H1 (cell line): ENCODE data around the gene PKM. TPM values are rescaled to one million over a fixed set of nuclear protein-coding genes. Genes with fewer than 3 reads are reported as not detected.

Source experiments
- CTCF ChIA-PET: fragments of 300-600 bp; sonication (Branson Sonifier 250); formaldehyde crosslinking; loops from one replicate; lab custom pipeline; 2021; ENCODE audit not compliant: partially characterized antibody; lab: Charles Lee
- POLR2A ChIA-PET: fragments of 300-600 bp; sonication (Branson Sonifier 250); formaldehyde crosslinking; loops from one replicate; lab custom pipeline; 2021; ENCODE audit warnings: inconsistent platforms; ENCODE audit not compliant: partially characterized antibody; lab: Charles Lee
- DNase-seq, 2 experiments: peaks; one replicate each; pipeline versions ENCODE4 v3.0.0 to v3.0.0-alpha.2; 2010 to 2022; ENCODE audit warnings: low spot score in 2 of 2, low read depth in 1 of 2, mixed read lengths in 1 of 2
- FAIRE-seq: peaks from 2 replicates; lab custom pipeline; 2011; peaks lifted over from hg19 to GRCh38; lab: Jason Lieb, UNC
- H2AFZ ChIP-seq: 2 replicates; pipeline ENCODE4 v1.8.1; 2012; ENCODE audit warnings: low read length, inconsistent platforms
- H2AK5ac ChIP-seq: 2 replicates; pipeline ENCODE4 v1.6.1; 2013; ENCODE audit warnings: low read depth, low read length
- H2BK120ac ChIP-seq: replicated peaks from 2 replicates; pipeline ENCODE3; 2013; ENCODE audit warnings: low read depth, low read length, inconsistent platforms
- H2BK12ac ChIP-seq: 2 replicates; pipeline ENCODE4 v1.6.1; 2013; ENCODE audit warnings: low read depth, low read length
- H2BK15ac ChIP-seq: 2 replicates; pipeline ENCODE4 v1.6.1; 2013; ENCODE audit warnings: low read length
- H2BK20ac ChIP-seq: 2 replicates; pipeline ENCODE4 v1.6.1; 2013; ENCODE audit warnings: low read length
- H2BK5ac ChIP-seq: 2 replicates; pipeline ENCODE4 v1.6.1; 2013; ENCODE audit warnings: low read depth, low read length
- H3K14ac ChIP-seq: 2 replicates; pipeline ENCODE4 v1.6.1; 2013; ENCODE audit warnings: inconsistent platforms; ENCODE audit not compliant: insufficient read length
- H3K18ac ChIP-seq: 2 replicates; pipeline ENCODE4 v1.6.1; 2013; ENCODE audit warnings: low read length; ENCODE audit errors: extremely low read depth
- H3K23ac ChIP-seq: 2 replicates; pipeline ENCODE4 v1.6.1; 2013; ENCODE audit warnings: inconsistent platforms; ENCODE audit not compliant: insufficient read length
- H3K23me2 ChIP-seq: 2 replicates; pipeline ENCODE4 v1.6.1; 2013; ENCODE audit warnings: low read depth, low read length
- H3K27ac ChIP-seq: 2 replicates; pipeline ENCODE4 v1.6.1; 2011; ENCODE audit warnings: low read depth, low read length, inconsistent platforms
- H3K27me3 ChIP-seq, 4 experiments: replicated peaks in 1 of 4; 1 replicate in 1 of 4; 2 replicates in 3 of 4; pipeline versions ENCODE4 v1.6.1 to v1.8.1; 2011 to 2013; ENCODE audit warnings: low read length in 3 of 4, mild to moderate bottlenecking in 3 of 4, inconsistent platforms in 2 of 4, mixed read lengths in 2 of 4, moderate library complexity in 1 of 4; ENCODE audit not compliant: control insufficient read depth in 3 of 4, insufficient read depth in 3 of 4; ENCODE audit errors: extremely low read depth in 1 of 4
- H3K36me3 ChIP-seq, 4 experiments: 2 replicates each; pipeline versions ENCODE4 v1.6.1 to v1.8.1; 2011 to 2013; ENCODE audit warnings: mild to moderate bottlenecking in 4 of 4, low read length in 3 of 4, moderate library complexity in 2 of 4, control low read depth in 1 of 4, inconsistent platforms in 1 of 4; ENCODE audit not compliant: insufficient read depth in 4 of 4, control insufficient read depth in 2 of 4
- H3K4ac ChIP-seq: replicated peaks from 2 replicates; pipeline ENCODE3; 2013; ENCODE audit warnings: low read length, low read depth, mixed read lengths, inconsistent platforms; ENCODE audit not compliant: insufficient read length
- H3K4me1 ChIP-seq, 4 experiments: replicated peaks in 1 of 4; 1 replicate in 1 of 4; 2 replicates in 3 of 4; pipeline versions ENCODE4 v1.6.1 to v1.8.1; 2011 to 2013; ENCODE audit warnings: low read length in 3 of 4, inconsistent platforms in 2 of 4, mixed read lengths in 1 of 4; ENCODE audit not compliant: insufficient read depth in 4 of 4, control insufficient read depth in 3 of 4
- H3K4me2 ChIP-seq, 2 experiments: 2 replicates each; pipeline versions ENCODE4 v1.6.1 to v1.8.1; 2011 to 2013; ENCODE audit warnings: low read depth in 2 of 2, low read length in 2 of 2, control low read depth in 1 of 2, inconsistent platforms in 1 of 2, mild to moderate bottlenecking in 1 of 2; ENCODE audit not compliant: insufficient read depth in 1 of 2
- H3K4me3 ChIP-seq, 4 experiments: fragments of 200-600, 300-600 bp in 1 of 4; sonication (generic), shearing (Covaris generic), sonication (Bioruptor Twin) in 1 of 4; 2 replicates each; pipeline versions ENCODE4 v1.5.1 to v1.8.1; 2011 to 2016; ENCODE audit warnings: low read length in 4 of 4, low read depth in 3 of 4, control low read depth in 2 of 4, inconsistent platforms in 2 of 4, mild to moderate bottlenecking in 2 of 4, mixed read lengths in 1 of 4, moderate library complexity in 1 of 4; ENCODE audit not compliant: insufficient read depth in 2 of 4; ENCODE audit errors: extremely low read depth in 1 of 4
- H3K56ac ChIP-seq: replicated peaks from 2 replicates; pipeline ENCODE3; 2013; ENCODE audit warnings: low read depth, mild to moderate bottlenecking, mixed read lengths, low read length, inconsistent platforms; ENCODE audit not compliant: insufficient read length
- H3K79me1 ChIP-seq: 2 replicates; pipeline ENCODE4 v1.6.1; 2013; ENCODE audit warnings: low read depth, low read length, control low read depth
- H3K79me2 ChIP-seq, 2 experiments: 2 replicates each; pipeline versions ENCODE4 v1.6.1 to v1.8.1; 2012 to 2013; ENCODE audit warnings: low read length in 2 of 2, mild to moderate bottlenecking in 2 of 2, inconsistent platforms in 1 of 2; ENCODE audit not compliant: insufficient read depth in 2 of 2, control insufficient read depth in 1 of 2
- H3K9ac ChIP-seq, 4 experiments: replicated peaks in 1 of 4; 1 replicate in 1 of 4; 2 replicates in 3 of 4; pipeline versions ENCODE4 v1.6.1 to v1.8.1; 2011 to 2013; ENCODE audit warnings: low read depth in 3 of 4, low read length in 3 of 4, control low read depth in 2 of 4, mild to moderate bottlenecking in 2 of 4, moderate library complexity in 2 of 4, inconsistent platforms in 1 of 4; ENCODE audit errors: extremely low read depth in 1 of 4
- H3K9me3 ChIP-seq, 2 experiments: 2 replicates each; pipeline versions ENCODE4 v1.6.1 to v1.8.1; 2012 to 2013; ENCODE audit warnings: mild to moderate bottlenecking in 2 of 2, moderate library complexity in 2 of 2, control low read depth in 1 of 2, inconsistent platforms in 1 of 2, low read depth in 1 of 2, low read length in 1 of 2, mixed read lengths in 1 of 2; ENCODE audit not compliant: insufficient read depth in 2 of 2
- H4K20me1 ChIP-seq, 2 experiments: replicated peaks in 1 of 2; 2 replicates each; pipeline versions ENCODE3 to v1.8.1; 2011 to 2013; ENCODE audit warnings: inconsistent platforms in 2 of 2, low read length in 2 of 2, mild to moderate bottlenecking in 1 of 2; ENCODE audit not compliant: insufficient read depth in 2 of 2, control insufficient read depth in 1 of 2
- H4K5ac ChIP-seq: 2 replicates; pipeline ENCODE4 v1.6.1; 2013; ENCODE audit warnings: low read length, low read depth, mixed read lengths, inconsistent platforms; ENCODE audit not compliant: insufficient read length
- H4K8ac ChIP-seq: 2 replicates; pipeline ENCODE4 v1.8.0; 2013; ENCODE audit warnings: mild to moderate bottlenecking, moderate library complexity, low read length, inconsistent platforms; ENCODE audit not compliant: insufficient read depth; ENCODE audit errors: extremely low read depth
- H4K91ac ChIP-seq: replicated peaks from 2 replicates; pipeline ENCODE3; 2013; ENCODE audit warnings: low read length, mixed read lengths, inconsistent platforms; ENCODE audit not compliant: insufficient read length
- CREB1 ChIP-seq: IDR thresholded peaks from 2 replicates; pipeline ENCODE4 v1.6.1; 2012; ENCODE audit warnings: inconsistent platforms
- KDM1A ChIP-seq: fragments of 200-600, 300-600 bp; sonication (generic); IDR thresholded peaks from 2 replicates; pipeline ENCODE4 v1.7.1; 2016; ENCODE audit warnings: mild to moderate bottlenecking, low read length, borderline replicate concordance
- KDM4A ChIP-seq: IDR thresholded peaks from one replicate; pipeline ENCODE4 v1.7.1; 2012; ENCODE audit warnings: low read depth, mild to moderate bottlenecking, moderate library complexity, low read length, inconsistent platforms; ENCODE audit not compliant: severe bottlenecking
- KDM5A ChIP-seq: fragments of 200-600 bp; IDR thresholded peaks from 2 replicates; pipeline ENCODE4 v1.7.1; 2012; ENCODE audit warnings: mild to moderate bottlenecking, low read length, inconsistent platforms, mixed read lengths
- POLR2A ChIP-seq, 2 experiments: IDR thresholded peaks; 1 replicate in 1 of 2; 2 replicates in 1 of 2; pipeline ENCODE4 v1.6.1; 2011; ENCODE audit warnings: low read depth in 2 of 2, low read length in 2 of 2, mild to moderate bottlenecking in 2 of 2; ENCODE audit errors: control extremely low read depth in 1 of 2
- SIX5 ChIP-seq: IDR thresholded peaks from 2 replicates; pipeline ENCODE4 v1.6.1; 2011; ENCODE audit warnings: mild to moderate bottlenecking, low read depth, low read length
- SRF ChIP-seq: IDR thresholded peaks from 2 replicates; pipeline ENCODE4 v1.6.1; 2011; ENCODE audit warnings: mild to moderate bottlenecking, low read depth, low read length, moderate library complexity
- TCF12 ChIP-seq: IDR thresholded peaks from 2 replicates; pipeline ENCODE4 v1.6.1; 2011; ENCODE audit warnings: low read depth, mild to moderate bottlenecking, low read length
- YY1 ChIP-seq: IDR thresholded peaks from 2 replicates; pipeline ENCODE4 v1.6.1; 2011; ENCODE audit warnings: low read depth, mild to moderate bottlenecking, low read length
- WGBS, 2 experiments: shearing (Covaris generic) in 1 of 2; methylation state at CpG; one replicate each; pipeline versions ENCODE4 v1.1.6 to v1.1.7; 2013 to 2015; ENCODE audit warnings: low lambda C conversion rate in 2 of 2, mixed read lengths in 2 of 2, inconsistent platforms in 1 of 2, low coverage in 1 of 2, missing lambda C conversion rate in 1 of 2; ENCODE audit not compliant: insufficient replicate concordance in 2 of 2, insufficient coverage in 1 of 2, insufficient read length in 1 of 2; ENCODE audit errors: extremely low coverage in 1 of 2, missing lambda C conversion rate in 1 of 2; 5-methylcytosine and 5-hydroxymethylcytosine counted together
- polyA plus RNA-seq, 7 experiments: library from polyadenylated mRNA; depleted of rRNA in 3 of 7; stranded (reverse) in 5 of 7; unstranded in 2 of 7; fragments of >200 nt in 5 of 7; fragments of 200-250 nt in 2 of 7; gene quantifications; 1 replicate in 5 of 7; 2 replicates in 1 of 7; 4 replicates in 1 of 7; pipeline versions ENCODE4 v1.2.1 to v1.2.3, GENCODE V29; 2011 to 2013; ENCODE audit warnings: missing spikeins in 2 of 7, mixed read lengths in 2 of 7
- total RNA-seq: library from RNA; stranded (reverse); fragmentation: NEBNext Ultra II Directional; extraction: Animal tissue kit (Norgen Biotek cat#: 25700); gene quantifications from 2 replicates; pipeline ENCODE4 v1.2.1, GENCODE V29; 2021

The PKM gene
- total and polyA plus RNA-seq, 2 of the 8 experiments (the other 6 are each of a cell fraction or from before 2014, with no cell fraction given) = 780 to 856 TPM

DNA sequence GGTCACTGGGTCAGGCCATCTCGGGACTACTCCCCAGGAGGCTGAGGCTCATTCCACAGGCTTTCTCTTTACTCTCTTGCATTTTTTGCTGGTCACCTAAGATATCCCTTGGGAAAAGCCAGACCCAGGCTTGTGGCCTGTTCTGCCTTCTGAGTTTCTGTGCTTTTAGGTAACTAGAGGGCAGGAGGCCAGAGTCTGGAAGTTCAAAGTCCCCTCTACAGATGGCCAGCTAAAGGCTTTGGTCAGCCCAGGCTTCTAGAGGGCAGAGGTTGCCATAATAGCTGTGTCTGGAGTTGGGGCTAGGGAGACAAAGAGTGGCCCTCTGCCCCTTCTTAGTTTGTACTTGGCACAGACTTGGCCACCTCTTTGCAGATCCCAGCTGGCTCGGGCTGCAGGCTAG lies 49.8 kb upstream of the PKM start:
- no peak for DNase-seq

More for the DNA sequence above, 49.8 kb upstream of the PKM start:
- ChIA-PET CTCF (interaction anchor here (0.9 to 2.1 kb wide), 4 partner anchors 7 to 81 kb away, joined by 3 to 6 read pairs (median 4); no protein-coding TSS in a partner anchor), POLR2A (interaction anchor here (1.2 kb wide), 1 partner anchor 95 kb away, joined by 3 read pairs; the partner anchor contains the start of gene HEXA)
- Histone ChIP-seq H3K23ac (no peak overlapping the region), H2AFZ (no peak overlapping the region), H2BK12ac (no peak overlapping the region), H3K14ac (no peak overlapping the region), H2BK20ac (no peak overlapping the region), H3K56ac (no peak overlapping the region), H2BK15ac (no peak overlapping the region), H4K5ac (no peak overlapping the region), H2BK5ac (no peak overlapping the region), H3K4me2 (no peak overlapping the region), H4K20me1 (no peaks in the 10 kb centered on the region), H3K23me2 (no peaks in the 10 kb centered on the region), H3K4ac (no peak overlapping the region), H3K18ac (no peak overlapping the region), H2AK5ac (no peak overlapping the region), H3K36me3 (no peaks in the 10 kb centered on the region), H4K8ac (no peak overlapping the region), H3K4me1 (no peaks in the 10 kb centered on the region), H2BK120ac (no peak overlapping the region), H3K79me1 (no peaks in the 10 kb centered on the region), H3K9ac (no peak overlapping the region), H4K91ac (no peak overlapping the region), H3K27ac (no peak overlapping the region), H3K79me2 (no peaks in the 10 kb centered on the region), H3K27me3 (peaks cover 0 to 3% (median 0%) of the 10 kb centered on the region in 4 experiments; a peak in 2 of 7 replicates), H3K9me3 (no peaks in the 10 kb centered on the region), H3K4me3 (no peak overlapping the region)
- TF ChIP-seq TCF12 (no peak), KDM1A (no peak), SRF (no peak), POLR2A (IDR thresholded peaks at IDR 0.05; ENCODE audit: control extremely low read depth in 1 of 2, low read depth in 2 of 2, low read length in 2 of 2) (no peak), KDM5A (no peak), CREB1 (no peak), SIX5 (no peak), KDM4A (no peak), YY1 (no peak)
- 90% methylated on average over 2 of the region's 2 CpGs; no CpG with 5 or more reads in 1 of the 2 experiments for WGBS, 2 experiments
- no peak for FAIRE-seq
